ENCODE data around the gene SNX8. TPM values are rescaled to one million over a fixed set of nuclear protein-coding genes. Genes with fewer than 3 reads are reported as not detected.

SNX8 gene
- total and polyA plus RNA-seq, 2 experiments from 2014 or later: 13.1 to 44.4 TPM

- Histone ChIP-seq H3K9me3 (ENCODE audit: low read depth) (no peaks in the 10 kb centered on the region), H3K79me2 (ENCODE audit: insufficient read depth) (0 out of 2 replicates have a peak, but pooled peaks cover 10% of the 10 kb centered on the region), H3K4me1 (ENCODE audit: insufficient read depth) (peaks cover 27% of the 10 kb centered on the region), H3F3A (ENCODE audit: insufficient read depth) (peaks cover 25% of the 10 kb centered on the region), H2AFZ (peak overlapping the region; percentile 79), H3K36me3 (ENCODE audit: low read depth) (no peaks in the 10 kb centered on the region), H4K20me1 (ENCODE audit: insufficient read depth) (no peaks in the 10 kb centered on the region), H3K4me3 (peak overlapping the region; percentile 20), H3K27ac (peak overlapping the region; percentile 99), H3K9me2 (ENCODE audit: insufficient read depth) (no peaks in the 10 kb centered on the region), H3K4me2 (ENCODE audit: unreplicated experiment) (peak overlapping the region; percentile 75), H3K9ac (peak overlapping the region; percentile 92), H3K27me3 (replicated peaks; ENCODE audit: insufficient read depth) (no peaks in the 10 kb centered on the region)
- in situ Hi-C loops (cut with MboI): loop anchor here (10.0 kb wide), 1 partner anchor 97 kb away; no protein-coding TSS in a partner anchor
- TF ChIP-seq EZH2 (IDR thresholded peaks at IDR 0.05; ENCODE audit: insufficient read depth, poor library complexity, severe bottlenecking): no peak
- TF ChIP-seq EZH2phosphoT487 (IDR thresholded peaks at IDR 0.05; ENCODE audit: insufficient read depth, low read depth): no peak
- DNase-seq: peak; percentile 62
- WGBS, 2 experiments (ENCODE audit: low coverage in 1 of 2, low lambda C conversion rate in 2 of 2, missing lambda C conversion rate in 2 of 2): 23 to 27% methylated on average over 35 to 36 of the region's 36 CpGs
Measured at GRCh38 chr7:2247141-2247995, 66.9 kb downstream of the SNX8 start.

- in situ Hi-C loops (cut with MboI): loop anchor here (10.0 kb wide), 1 partner anchor 99 kb away; no protein-coding TSS in a partner anchor
- H4K20me1 ChIP-seq (ENCODE audit: insufficient read depth): no peaks in the 10 kb centered on the region
- no peak overlapping the region for H2AFZ ChIP-seq
- H3K79me2 ChIP-seq (ENCODE audit: insufficient read depth): peaks cover 13% of the 10 kb centered on the region
- H3F3A ChIP-seq (ENCODE audit: insufficient read depth): peaks cover 25% of the 10 kb centered on the region
- no peaks in the 10 kb centered on the region for H3K27me3 ChIP-seq (replicated peaks; ENCODE audit: insufficient read depth)
- H3K27ac ChIP-seq: no peak overlapping the region
- TF ChIP-seq EZH2phosphoT487 (IDR thresholded peaks at IDR 0.05; ENCODE audit: insufficient read depth, low read depth): no peak
- TF ChIP-seq EZH2 (IDR thresholded peaks at IDR 0.05; ENCODE audit: insufficient read depth, poor library complexity, severe bottlenecking): no peak
- H3K9ac ChIP-seq: no peak overlapping the region
- H3K4me2 ChIP-seq (ENCODE audit: unreplicated experiment): no peak overlapping the region
- no peaks in the 10 kb centered on the region for H3K9me3 ChIP-seq (ENCODE audit: low read depth)
- no peak overlapping the region for H3K4me3 ChIP-seq
- peaks cover 27% of the 10 kb centered on the region for H3K4me1 ChIP-seq (ENCODE audit: insufficient read depth)
- no peaks in the 10 kb centered on the region for H3K9me2 ChIP-seq (ENCODE audit: insufficient read depth)
- H3K36me3 ChIP-seq (ENCODE audit: low read depth): no peaks in the 10 kb centered on the region
- no peak for DNase-seq
- WGBS, 2 experiments (ENCODE audit: low coverage in 1 of 2, low lambda C conversion rate in 2 of 2, missing lambda C conversion rate in 2 of 2): 92 to 93% methylated on average over 21 to 22 of the region's 22 CpGs
Measured at GRCh38 chr7:2245883-2246675, 68.2 kb downstream of the SNX8 start.

- in situ Hi-C loops (cut with MboI): loop anchor here (10.0 kb wide), 1 partner anchor 100 kb away; no protein-coding TSS in a partner anchor
Measured at GRCh38 chr7:2244404-2244995, 69.7 kb downstream of the SNX8 start.

GRCh38 chr7:2243458-2243857 lies 70.8 kb downstream of the SNX8 start:
- H3K79me2 ChIP-seq (ENCODE audit: insufficient read depth): peaks cover 29% of the 10 kb centered on the region
- no peaks in the 10 kb centered on the region for H3K27me3 ChIP-seq (replicated peaks; ENCODE audit: insufficient read depth)
- TF ChIP-seq EZH2 (IDR thresholded peaks at IDR 0.05; ENCODE audit: insufficient read depth, poor library complexity, severe bottlenecking) (no peak), EZH2phosphoT487 (IDR thresholded peaks at IDR 0.05; ENCODE audit: insufficient read depth, low read depth) (no peak)
- no peaks in the 10 kb centered on the region for H4K20me1 ChIP-seq (ENCODE audit: insufficient read depth)
- in situ Hi-C loops (cut with MboI): loop anchor here (10.0 kb wide), 1 partner anchor 101 kb away; no protein-coding TSS in a partner anchor
- H3K9me2 ChIP-seq (ENCODE audit: insufficient read depth): no peaks in the 10 kb centered on the region
- H3K4me3 ChIP-seq: peak overlapping the region; percentile 79
- peak overlapping the region; percentile 91 for H3K9ac ChIP-seq
- H3K27ac ChIP-seq: peak overlapping the region; percentile 60
- DNase-seq: peak; percentile 43
- H3K9me3 ChIP-seq (ENCODE audit: low read depth): no peaks in the 10 kb centered on the region
- WGBS, 2 experiments (ENCODE audit: low coverage in 1 of 2, low lambda C conversion rate in 2 of 2, missing lambda C conversion rate in 2 of 2): 65 to 71% methylated on average over 12 of the region's 12 CpGs
- no peak overlapping the region for H3K4me2 ChIP-seq (ENCODE audit: unreplicated experiment)
- peak overlapping the region; percentile 76 for H2AFZ ChIP-seq
- H3F3A ChIP-seq (ENCODE audit: insufficient read depth): peaks cover 5% of the 10 kb centered on the region
- H3K36me3 ChIP-seq (ENCODE audit: low read depth): peaks cover 2% of the 10 kb centered on the region; the same call in 1 of the 2 replicates
- peaks cover 13% of the 10 kb centered on the region for H3K4me1 ChIP-seq (ENCODE audit: insufficient read depth)

More at GRCh38 chr7:2244404-2244995, 69.7 kb downstream of the SNX8 start:
- Histone ChIP-seq H3K79me2 (ENCODE audit: insufficient read depth) (peaks cover 24% of the 10 kb centered on the region), H3K4me1 (ENCODE audit: insufficient read depth) (peaks cover 20% of the 10 kb centered on the region), H3F3A (ENCODE audit: insufficient read depth) (peaks cover 12% of the 10 kb centered on the region), H3K9me3 (ENCODE audit: low read depth) (no peaks in the 10 kb centered on the region), H3K9ac (no peak overlapping the region), H3K27ac (no peak overlapping the region), H3K4me3 (no peak overlapping the region), H3K27me3 (replicated peaks; ENCODE audit: insufficient read depth) (no peaks in the 10 kb centered on the region), H2AFZ (no peak overlapping the region), H3K4me2 (ENCODE audit: unreplicated experiment) (no peak overlapping the region), H4K20me1 (ENCODE audit: insufficient read depth) (no peaks in the 10 kb centered on the region), H3K9me2 (ENCODE audit: insufficient read depth) (no peaks in the 10 kb centered on the region), H3K36me3 (ENCODE audit: low read depth) (no peaks in the 10 kb centered on the region)
- 83 to 84% methylated on average over 24 to 25 of the region's 25 CpGs for WGBS, 2 experiments (ENCODE audit: low coverage in 1 of 2, low lambda C conversion rate in 2 of 2, missing lambda C conversion rate in 2 of 2)
- no peak for DNase-seq
- no peak for TF ChIP-seq EZH2phosphoT487 (IDR thresholded peaks at IDR 0.05; ENCODE audit: insufficient read depth, low read depth)
- no peak for TF ChIP-seq EZH2 (IDR thresholded peaks at IDR 0.05; ENCODE audit: insufficient read depth, poor library complexity, severe bottlenecking)
